ENCODE data around the gene OR9A2. TPM values are rescaled to one million over a fixed set of nuclear protein-coding genes. Genes with fewer than 3 reads are reported as not detected.
"Not testable (repeated sequence)": the region's sequence is repeated elsewhere in the genome, so short reads cannot be mapped to it uniquely, and the experiment has no call there.

The OR9A2 gene
- total RNA-seq, 2 donors from 2014 or later: 0.66 TPM; not detected in 1

DNA sequence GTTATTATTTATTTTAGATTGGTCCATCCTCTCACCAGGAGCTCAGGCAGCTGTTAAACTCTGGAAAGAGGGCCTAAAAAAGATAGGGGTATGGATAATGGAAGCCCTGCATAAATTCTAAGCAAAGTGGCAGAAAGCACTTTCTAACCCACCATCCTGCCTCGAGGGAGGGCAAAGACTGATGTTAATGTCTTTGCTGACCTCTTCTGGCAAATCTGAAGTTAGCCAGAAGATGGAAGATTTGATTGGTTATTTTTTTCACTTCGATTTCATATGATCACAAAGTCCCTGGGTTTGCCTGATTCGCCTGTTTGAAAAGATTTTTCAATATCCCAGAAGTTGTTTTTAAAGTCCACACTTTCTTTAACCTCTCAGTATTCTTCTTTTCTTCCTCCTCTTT, 24.8 kb downstream of the OR9A2 start:
- Mint-ChIP-seq H3K9me3 (no peaks in the 10 kb centered on the region), H3K27ac (no peak overlapping the region), H3K36me3 (no peaks in the 10 kb centered on the region)
- ATAC-seq (no peak), DNase-seq (ENCODE audit: low spot score in 2 of 2) (no peak)

DNA sequence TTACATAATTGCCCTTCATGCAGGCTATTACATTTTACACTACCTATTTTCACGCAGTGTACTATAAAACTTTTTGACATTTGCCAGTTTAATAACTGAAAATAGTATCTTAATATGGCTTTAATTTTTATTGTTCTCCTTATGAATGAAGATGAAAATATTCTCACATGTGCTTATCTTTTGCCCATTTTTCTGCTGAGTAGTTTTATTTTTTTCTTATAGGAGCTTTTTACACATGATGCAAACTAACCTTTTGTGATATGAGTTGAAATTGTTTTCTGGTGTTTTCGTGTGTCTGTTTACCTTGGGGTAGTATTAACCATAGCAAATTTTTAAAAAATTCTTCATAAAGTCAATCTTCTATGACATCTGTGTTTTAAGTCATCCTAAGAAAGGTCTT, 26.3 kb downstream of the OR9A2 start:
- no peaks in the 10 kb centered on the region for H3K9me3 Mint-ChIP-seq
- DNase-seq (ENCODE audit: low spot score in 2 of 2) (no peak), ATAC-seq (no peak)
- H3K27ac Mint-ChIP-seq: no peak overlapping the region
- H3K36me3 Mint-ChIP-seq: no peaks in the 10 kb centered on the region

DNA sequence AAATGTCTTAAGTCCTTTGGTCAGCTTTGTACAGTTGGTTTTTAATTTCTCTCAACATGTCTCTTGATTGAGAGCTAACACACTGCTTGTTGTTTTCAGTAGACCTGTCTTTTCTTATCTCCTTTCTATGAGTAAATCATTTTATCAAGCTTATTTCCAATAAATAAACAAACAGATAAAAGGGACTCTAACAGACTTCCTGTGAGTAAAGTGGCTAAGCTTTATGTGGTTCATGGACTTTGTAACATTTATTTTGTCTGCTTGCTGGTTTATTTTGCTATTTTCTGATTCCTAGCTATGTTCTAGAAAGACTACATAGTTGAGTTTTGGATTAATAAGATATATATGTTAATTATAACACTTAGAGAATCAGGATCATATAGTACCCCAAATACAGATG, 27.1 kb downstream of the OR9A2 start:
- ATAC-seq (no peak), DNase-seq (ENCODE audit: low spot score in 2 of 2) (no peak)
- Mint-ChIP-seq H3K9me3 (no peaks in the 10 kb centered on the region), H3K27ac (no peak overlapping the region), H3K36me3 (no peaks in the 10 kb centered on the region)

DNA sequence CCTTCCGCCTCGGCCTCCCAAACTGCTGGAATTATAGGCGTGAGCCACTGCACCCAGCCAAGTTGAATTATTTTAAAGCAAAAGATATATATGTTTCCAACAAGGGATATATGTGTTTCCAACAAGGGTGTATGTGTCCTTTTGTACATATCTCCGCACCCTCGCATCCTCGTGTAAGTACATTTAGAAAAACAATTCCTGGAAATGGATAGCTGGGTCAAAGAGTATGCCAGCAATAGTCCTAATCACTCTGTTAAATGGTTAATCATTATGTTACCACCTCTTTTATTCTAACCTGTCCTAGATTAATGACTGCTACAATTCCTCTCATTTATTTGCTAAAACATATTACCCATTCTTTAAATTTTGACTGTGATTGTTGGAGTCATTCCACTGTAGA, 28.0 kb downstream of the OR9A2 start:
- Mint-ChIP-seq H3K9me3 (no peaks in the 10 kb centered on the region), H3K36me3 (no peaks in the 10 kb centered on the region), H3K27ac (no peak overlapping the region)
- ATAC-seq: no peak
- DNase-seq (ENCODE audit: low spot score in 2 of 2): no peak

DNA sequence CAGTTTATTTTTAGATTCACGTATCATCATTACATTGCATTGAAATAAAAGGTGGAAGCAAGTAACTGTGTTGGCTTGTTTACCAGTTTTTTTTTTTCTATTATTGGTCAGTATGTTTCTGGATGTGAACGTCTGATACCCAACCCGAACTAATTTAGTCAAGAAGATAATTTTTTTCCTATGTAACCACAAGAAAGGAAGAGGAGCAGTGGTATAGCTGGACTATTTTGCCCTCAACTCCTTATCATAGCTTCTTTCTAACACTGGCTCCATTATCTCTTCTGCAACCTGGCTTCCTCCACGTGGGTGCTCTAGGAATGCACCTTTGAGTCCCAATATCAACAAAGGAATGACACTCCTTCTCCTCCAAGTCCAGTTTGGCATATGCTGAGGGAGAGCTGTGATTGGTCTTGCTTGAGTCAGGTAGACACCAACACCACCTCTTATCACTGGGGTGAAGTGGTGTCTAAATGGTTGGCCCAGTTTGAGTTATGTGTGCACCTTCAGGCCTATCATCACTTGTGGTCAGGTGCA, 29.4 kb downstream of the OR9A2 start:
- no peak for DNase-seq (ENCODE audit: low spot score in 2 of 2)
- Mint-ChIP-seq H3K27ac (no peak overlapping the region), H3K9me3 (no peaks in the 10 kb centered on the region), H3K36me3 (no peaks in the 10 kb centered on the region)
- no peak for ATAC-seq

DNA sequence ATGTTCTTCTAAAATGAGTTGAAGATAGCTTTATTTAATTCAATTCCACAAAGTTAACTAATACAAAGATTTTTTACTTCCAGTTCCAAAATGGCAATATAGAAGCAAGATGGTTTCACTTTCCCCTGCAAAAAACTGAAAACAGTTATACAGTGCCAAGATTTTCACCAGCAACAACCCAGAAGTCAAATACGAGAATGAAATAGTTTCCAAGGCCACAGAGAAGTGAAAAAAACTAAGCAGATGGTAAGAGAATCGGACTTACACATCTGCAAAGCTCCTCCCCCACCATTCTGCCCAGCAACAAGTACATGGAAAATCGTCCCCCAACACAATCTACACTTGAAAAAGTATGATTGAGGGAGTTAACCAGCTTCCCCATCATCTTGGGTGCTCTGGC, 34.5 kb downstream of the OR9A2 start:
- ATAC-seq (no peak), DNase-seq (ENCODE audit: low spot score in 2 of 2) (no peak)
- Mint-ChIP-seq H3K27ac (no peak overlapping the region), H3K36me3 (no peaks in the 10 kb centered on the region), H3K9me3 (no peaks in the 10 kb centered on the region)

DNA sequence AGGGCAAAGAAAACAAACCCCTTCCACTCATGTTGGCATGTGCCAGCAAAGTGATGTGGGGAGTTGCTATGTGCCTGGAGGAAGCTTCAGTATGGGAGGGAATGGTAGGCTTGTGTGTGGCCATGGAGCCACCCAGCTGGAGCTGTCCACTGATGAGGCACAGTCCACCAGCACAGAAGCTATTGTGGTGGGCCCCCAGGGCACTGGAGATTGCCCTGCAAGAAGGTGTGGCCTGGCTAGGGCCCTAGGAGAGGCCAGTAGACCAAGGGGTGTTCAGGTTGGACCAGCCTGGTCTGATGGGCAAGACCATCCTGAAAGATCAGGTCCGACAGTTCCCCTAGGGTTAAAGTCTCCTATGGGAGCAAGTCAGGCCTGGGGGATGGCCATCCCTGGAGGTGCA, 42.6 kb downstream of the OR9A2 start:
- Mint-ChIP-seq H3K9me3 (no peaks in the 10 kb centered on the region), H3K27ac (no peak overlapping the region), H3K36me3 (no peaks in the 10 kb centered on the region)
- no peak for DNase-seq (ENCODE audit: low spot score in 2 of 2)
- ATAC-seq: no peak

DNA sequence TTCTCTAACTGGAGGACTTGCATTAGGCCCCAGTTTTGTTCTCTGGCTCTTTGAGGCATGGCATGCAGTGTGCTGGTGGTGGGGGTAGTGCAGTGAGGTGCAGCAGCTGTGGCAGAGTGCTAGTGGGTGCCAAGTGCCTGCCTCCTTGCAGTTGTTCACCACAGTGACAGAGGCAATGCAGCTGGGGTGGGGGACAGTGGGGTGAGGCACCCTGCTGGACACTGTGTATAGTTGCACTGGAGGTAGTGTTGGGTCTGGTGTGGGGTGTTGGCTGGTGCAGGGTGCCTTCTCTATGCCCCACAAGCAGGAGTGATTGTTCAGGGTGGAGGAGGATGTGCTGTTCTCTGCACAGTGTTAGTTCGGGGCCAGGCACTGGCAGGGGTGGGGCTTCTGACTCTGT, 43.1 kb downstream of the OR9A2 start:
- H3K36me3 Mint-ChIP-seq: no peaks in the 10 kb centered on the region
- ATAC-seq (no peak), DNase-seq (ENCODE audit: low spot score in 2 of 2) (no peak)
- H3K27ac Mint-ChIP-seq: no peak overlapping the region
- no peaks in the 10 kb centered on the region for H3K9me3 Mint-ChIP-seq

DNA sequence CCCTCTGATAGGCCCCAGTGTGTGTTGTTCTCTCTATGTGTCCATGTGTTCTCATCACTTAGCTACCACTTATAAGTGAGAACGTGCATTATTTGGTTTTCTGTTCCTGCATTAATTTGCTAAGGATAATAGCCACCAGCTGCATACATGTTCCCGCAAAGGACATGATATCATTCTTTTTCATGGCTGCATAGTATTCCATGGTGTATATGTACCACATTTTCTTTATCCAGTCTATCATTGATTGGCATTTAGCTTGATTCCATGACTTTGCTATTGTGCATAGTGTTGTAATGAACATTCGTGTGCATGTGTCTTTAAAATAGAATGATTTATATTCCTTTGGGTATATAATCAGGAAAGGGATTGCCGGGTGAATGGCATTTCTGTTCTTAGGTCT, 48.5 kb downstream of the OR9A2 start:
- not testable (repeated sequence) for H3K9me3 Mint-ChIP-seq; DNase-seq (ENCODE audit: low spot score in 2 of 2); ATAC-seq; H3K36me3 Mint-ChIP-seq; H3K27ac Mint-ChIP-seq

Other genes starting within 250 kb of the OR9A2 start
- 10 to 100 TPM; 16.0 to 32.8 TPM for gene EPHB6, start 172.1 kb downstream of the OR9A2 start, total RNA-seq
- under 1 TPM in 1 of 2 donors, not detected in 1; 0.09 TPM for gene TRPV6, start 141.4 kb downstream of the OR9A2 start, total RNA-seq
- gene TRPV5, start 93.4 kb downstream of the OR9A2 start, total RNA-seq: not detected
- gene LLCFC1, start 87.6 kb downstream of the OR9A2 start, total RNA-seq: not detected
- gene KEL, start 64.8 kb downstream of the OR9A2 start, total RNA-seq: 1 to 10 TPM in 1 of 2 donors, under 1 TPM in 1; 0.60 to 2.8 TPM
- gene OR6V1, start 25.2 kb upstream of the OR9A2 start, total RNA-seq: not detected
- not detected for gene PIP, start 104.9 kb upstream of the OR9A2 start, total RNA-seq
- not detected for gene TAS2R39, start 156.3 kb upstream of the OR9A2 start, total RNA-seq
- gene TAS2R40, start 194.9 kb upstream of the OR9A2 start, total RNA-seq: not detected
- 100 to 1,000 TPM; 140 to 238 TPM for gene GSTK1, start 236.3 kb upstream of the OR9A2 start, total RNA-seq

Measured in activated naive CD4-positive, alpha-beta T cell treated with anti-CD3 and anti-CD28 coated beads, Interleukin-2, amount 50 U/mL, for 72 hours (primary cell).